Measurements from ENCODE around the gene LRRC37B.

Gene LRRC37B

DNA sequence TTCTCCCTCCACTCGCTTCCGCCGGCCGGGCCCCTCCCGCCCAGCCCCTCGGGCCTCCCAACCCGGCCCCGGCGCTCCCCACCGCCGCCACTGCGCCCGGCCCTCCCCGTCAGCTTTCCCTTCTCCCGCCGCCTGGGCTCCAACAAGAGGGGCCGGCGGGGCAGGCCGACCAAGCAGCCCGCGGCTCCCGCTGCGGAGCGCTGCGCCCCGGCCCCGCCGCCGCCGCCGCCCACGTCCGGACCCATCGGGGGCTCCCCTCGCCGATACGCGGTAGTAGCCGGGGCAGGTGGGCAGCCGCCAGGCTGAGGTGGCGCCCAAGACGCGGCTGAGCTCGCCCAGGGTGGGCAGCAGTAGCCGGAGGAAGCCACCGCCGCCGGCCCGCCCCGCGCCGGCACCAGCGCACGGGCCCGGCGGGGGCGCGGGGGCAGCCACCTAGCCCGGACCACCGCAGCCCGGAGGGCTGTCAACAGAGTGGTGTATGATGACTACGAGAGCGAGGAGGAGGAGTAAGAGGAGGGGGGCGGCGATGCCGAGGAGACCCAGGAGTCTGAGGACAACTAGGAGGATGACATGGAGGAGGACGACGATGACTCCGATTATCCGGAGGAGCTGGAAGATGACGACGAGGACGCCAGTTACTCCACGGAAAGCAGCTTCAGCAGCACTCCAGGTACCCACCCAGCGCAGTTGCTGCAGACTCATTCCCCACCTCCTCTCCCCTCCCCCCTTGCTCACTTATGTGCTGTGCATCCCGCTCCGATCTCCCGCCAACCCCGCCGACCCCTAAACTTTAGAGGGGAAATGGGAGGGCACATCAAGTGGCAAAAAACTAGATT lies 498 bp downstream of the LRRC37B start:
- Histone ChIP-seq H3K36me3 (no peaks in the 10 kb centered on the region), H3K27me3 (peaks cover 19% of the 10 kb centered on the region), H3K4me3 (ENCODE audit: low read depth in 1 of 2, low read length in 1 of 2) (peak overlapping the region; percentile 77 to 78), H3K27ac (peak overlapping the region; percentile 92), H3K4me1 (ENCODE audit: control insufficient read depth in 1 of 2, insufficient read depth in 1 of 2, low read depth in 1 of 2, low read length in 1 of 2) (peaks cover 37 to 45% of the 10 kb centered on the region in 2 experiments), H3K9me3 (no peaks in the 10 kb centered on the region)
- TF ChIP-seq CTCF (IDR thresholded peaks at IDR 0.05), result no peak

GRCh38 chr17:32009262-32009542 lies 2.0 kb downstream of the LRRC37B start:
- H3K27ac ChIP-seq, result no peak overlapping the region
- TF ChIP-seq CTCF (IDR thresholded peaks at IDR 0.05), result no peak
- peaks cover 51 to 59% of the 10 kb centered on the region in 2 experiments for H3K4me1 ChIP-seq (ENCODE audit: control insufficient read depth in 1 of 2, insufficient read depth in 1 of 2, low read depth in 1 of 2, low read length in 1 of 2)
- no peaks in the 10 kb centered on the region for H3K9me3 ChIP-seq
- no peaks in the 10 kb centered on the region for H3K36me3 ChIP-seq
- H3K27me3 ChIP-seq, result peaks cover 19% of the 10 kb centered on the region
- H3K4me3 ChIP-seq (ENCODE audit: low read depth in 1 of 2, low read length in 1 of 2), result peak overlapping the region; percentile 77 to 78

GRCh38 chr17:32010114-32010513 lies 2.9 kb downstream of the LRRC37B start:
- Histone ChIP-seq H3K4me3 (ENCODE audit: low read depth in 1 of 2, low read length in 1 of 2) (peak overlapping the region in 1 of 2 experiments; percentile 78), H3K36me3 (no peaks in the 10 kb centered on the region), H3K9me3 (no peaks in the 10 kb centered on the region), H3K4me1 (ENCODE audit: control insufficient read depth in 1 of 2, insufficient read depth in 1 of 2, low read depth in 1 of 2, low read length in 1 of 2) (peaks cover 60 to 68% of the 10 kb centered on the region in 2 experiments), H3K27ac (no peak overlapping the region), H3K27me3 (peaks cover 16% of the 10 kb centered on the region)
- no peak for TF ChIP-seq CTCF (IDR thresholded peaks at IDR 0.05)

DNA sequence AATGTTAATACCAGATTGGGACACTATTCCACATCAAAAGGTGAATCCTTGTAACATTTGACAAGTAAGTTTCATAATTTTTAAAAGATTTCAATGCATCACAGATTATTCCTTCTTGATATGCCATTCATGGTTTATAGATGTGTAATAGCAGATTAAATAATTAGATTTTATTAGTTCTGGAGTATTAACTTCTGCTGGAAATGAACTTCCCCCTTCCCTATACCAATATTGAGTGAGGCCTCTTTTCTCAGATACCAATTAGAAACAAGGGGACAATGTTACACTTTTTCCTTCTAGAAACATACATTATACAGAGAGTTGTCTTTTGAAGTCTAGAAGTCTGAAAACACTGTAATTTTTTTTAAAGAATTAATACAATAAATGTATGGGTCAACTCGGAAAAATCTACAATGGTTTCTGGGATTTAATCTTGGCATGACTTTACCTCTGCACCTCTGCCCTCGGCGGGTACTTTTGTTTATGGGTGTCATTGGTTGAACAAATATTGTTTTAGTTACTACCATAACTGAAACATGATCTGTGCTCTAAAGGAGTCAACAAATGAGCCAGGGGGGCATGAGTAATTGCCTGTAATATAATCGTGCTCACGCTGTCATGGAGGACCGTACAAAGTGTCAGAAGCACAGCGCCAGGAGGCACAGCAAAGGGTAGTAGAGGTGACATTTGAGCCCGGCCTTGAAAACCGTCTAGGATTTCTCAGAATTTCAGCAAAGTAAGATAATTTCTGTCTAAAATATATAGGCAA lies 8.2 kb downstream of the LRRC37B start:
- peaks cover 69 to 77% of the 10 kb centered on the region in 2 experiments for H3K4me1 ChIP-seq (ENCODE audit: control insufficient read depth in 1 of 2, insufficient read depth in 1 of 2, low read depth in 1 of 2, low read length in 1 of 2)
- no peaks in the 10 kb centered on the region for H3K9me3 ChIP-seq
- H3K4me3 ChIP-seq (ENCODE audit: low read depth in 1 of 2, low read length in 1 of 2), result no peak overlapping the region
- peak overlapping the region; percentile 75 for H3K27ac ChIP-seq
- TF ChIP-seq CTCF (IDR thresholded peaks at IDR 0.05), result no peak
- H3K27me3 ChIP-seq, result no peaks in the 10 kb centered on the region
- H3K36me3 ChIP-seq, result peaks cover 21% of the 10 kb centered on the region

DNA sequence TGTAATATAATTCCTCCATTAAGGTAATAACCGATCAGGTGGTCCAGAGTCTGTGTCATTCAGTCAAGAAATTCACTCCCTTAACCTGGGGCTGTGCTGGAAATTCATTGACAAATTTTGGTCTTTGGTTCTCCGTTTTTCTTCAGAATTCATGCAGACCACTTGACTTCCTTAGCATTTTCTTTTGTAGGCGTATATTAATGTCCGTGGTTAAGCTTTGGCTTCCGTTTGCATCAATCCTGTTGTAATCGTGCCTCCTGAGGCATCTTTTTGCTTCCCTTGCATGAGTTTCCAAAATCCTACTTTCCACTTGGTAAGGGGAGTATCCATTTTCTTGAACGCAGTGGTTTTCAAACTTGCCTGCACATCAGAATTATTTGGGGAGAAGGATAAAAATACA lies 9.0 kb downstream of the LRRC37B start:
- TF ChIP-seq CTCF (IDR thresholded peaks at IDR 0.05), result no peak

More for the DNA sequence above, 9.0 kb downstream of the LRRC37B start:
- Histone ChIP-seq H3K4me3 (ENCODE audit: low read depth in 1 of 2, low read length in 1 of 2) (no peak overlapping the region), H3K27ac (peak overlapping the region; percentile 75), H3K36me3 (peaks cover 29% of the 10 kb centered on the region), H3K27me3 (no peaks in the 10 kb centered on the region), H3K9me3 (no peaks in the 10 kb centered on the region), H3K4me1 (ENCODE audit: control insufficient read depth in 1 of 2, insufficient read depth in 1 of 2, low read depth in 1 of 2, low read length in 1 of 2) (peaks cover 69 to 72% of the 10 kb centered on the region in 2 experiments)

Data from neutrophil (primary cell).